OCI-LY1 (cell line): Measurements from ENCODE around the gene C15orf40.

Experiments
- CTCF ChIP-seq: fragments of 200-600 bp; sonication (generic), shearing (Covaris generic); IDR thresholded peaks from 2 replicates; pipeline ENCODE4 v1.5.1; 2017; ENCODE audit warnings: mild to moderate bottlenecking, antibody characterized with exemption, low read length, moderate library complexity, mixed read lengths
- EZH2 ChIP-seq: fragments of 200-600 bp; sonication (generic), shearing (Covaris generic); IDR thresholded peaks from 2 replicates; pipeline ENCODE4 v1.8.0; 2017; ENCODE audit warnings: borderline replicate concordance, mixed run types, mild to moderate bottlenecking, antibody characterized with exemption, low read length, moderate library complexity, mixed read lengths

- TF ChIP-seq CTCF (no peak), EZH2 (no peak)
These were observed 15.5 kb downstream of the C15orf40 start for GRCh38 chr15:82995938-82996337.
